ENCODE measurements around the gene ABCA4.

DNA sequence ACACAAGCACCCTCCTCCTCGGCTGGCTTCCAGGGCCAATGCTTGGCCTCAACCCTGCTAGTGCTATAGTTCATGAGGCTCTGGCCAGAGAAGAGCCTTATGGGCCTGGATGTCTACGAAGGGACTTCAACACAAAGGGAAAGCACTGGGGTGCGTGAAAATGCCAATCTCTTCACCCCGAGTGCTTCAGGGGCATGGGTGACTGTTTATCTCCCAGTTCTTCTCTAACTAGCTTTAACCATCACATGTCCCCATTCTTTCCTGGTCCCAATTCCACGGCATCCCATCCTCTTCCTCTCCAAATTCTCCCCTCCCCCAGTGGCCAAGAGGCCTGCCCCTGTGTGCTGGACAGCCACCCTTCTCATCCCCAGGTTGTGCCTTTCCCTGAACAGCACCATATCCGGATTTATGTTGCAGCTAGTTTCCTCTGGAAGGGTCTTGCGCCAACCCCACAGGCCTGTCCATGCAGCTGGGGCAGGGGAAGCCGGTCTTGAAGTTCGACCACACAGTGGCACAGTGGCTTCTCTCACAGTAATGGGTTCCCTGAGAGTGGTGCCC is 16.7 kb downstream of the ABCA4 start:
- TF ChIP-seq TCF7L2 (IDR thresholded peaks at IDR 0.05; ENCODE audit: borderline replicate concordance, low read depth, low read length), result no peak
- TF ChIP-seq, protein P1, sequence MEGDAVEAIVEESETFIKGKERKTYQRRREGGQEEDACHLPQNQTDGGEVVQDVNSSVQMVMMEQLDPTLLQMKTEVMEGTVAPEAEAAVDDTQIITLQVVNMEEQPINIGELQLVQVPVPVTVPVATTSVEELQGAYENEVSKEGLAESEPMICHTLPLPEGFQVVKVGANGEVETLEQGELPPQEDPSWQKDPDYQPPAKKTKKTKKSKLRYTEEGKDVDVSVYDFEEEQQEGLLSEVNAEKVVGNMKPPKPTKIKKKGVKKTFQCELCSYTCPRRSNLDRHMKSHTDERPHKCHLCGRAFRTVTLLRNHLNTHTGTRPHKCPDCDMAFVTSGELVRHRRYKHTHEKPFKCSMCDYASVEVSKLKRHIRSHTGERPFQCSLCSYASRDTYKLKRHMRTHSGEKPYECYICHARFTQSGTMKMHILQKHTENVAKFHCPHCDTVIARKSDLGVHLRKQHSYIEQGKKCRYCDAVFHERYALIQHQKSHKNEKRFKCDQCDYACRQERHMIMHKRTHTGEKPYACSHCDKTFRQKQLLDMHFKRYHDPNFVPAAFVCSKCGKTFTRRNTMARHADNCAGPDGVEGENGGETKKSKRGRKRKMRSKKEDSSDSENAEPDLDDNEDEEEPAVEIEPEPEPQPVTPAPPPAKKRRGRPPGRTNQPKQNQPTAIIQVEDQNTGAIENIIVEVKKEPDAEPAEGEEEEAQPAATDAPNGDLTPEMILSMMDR (tag by site-specific recombination; IDR thresholded peaks at IDR 0.05), result no peak

Measured in HEK293 (cell line).